Heart right ventricle (tissue), 16 donors: Measurements from ENCODE around the gene CDKAL1. TPM values are rescaled to one million over a fixed set of nuclear protein-coding genes. Genes with fewer than 3 reads are reported as not detected.

Experiments used
- ATAC-seq, 8 donors: fragments of 200-7000 bp; cut with Tn5 transposase; one replicate each; pipeline ENCODE4 v1.9.1; 2020; ENCODE audit warnings: mild to moderate bottlenecking in 8 of 8, moderate library complexity in 8 of 8, moderate number of reproducible peaks in 1 of 8
- DNase-seq, 2 donors: peaks; one replicate each; pipeline ENCODE4 v3.0.0-alpha.2; 2020
- H3K27ac ChIP-seq, 10 donors: fragments of 200-600 bp; sonication (generic) in 2 of 10; one replicate each; pipeline versions ENCODE4 v1.5.0 to v1.8.0; 2020 to 2022; ENCODE audit warnings: mild to moderate bottlenecking in 3 of 10
- H3K27me3 ChIP-seq, 7 donors: fragments of 200-600 bp; one replicate each; pipeline ENCODE4 v1.8.0; 2021 to 2022; ENCODE audit warnings: mild to moderate bottlenecking in 2 of 7
- H3K36me3 ChIP-seq, 9 donors: fragments of 200-600 bp; sonication (generic) in 1 of 9; one replicate each; pipeline versions ENCODE4 v1.5.0 to v1.8.0; 2020 to 2022; ENCODE audit warnings: mild to moderate bottlenecking in 2 of 9
- H3K4me1 ChIP-seq, 9 donors: fragments of 200-600 bp; sonication (generic) in 1 of 9; one replicate each; pipeline versions ENCODE4 v1.5.0 to v1.8.0; 2020 to 2022; ENCODE audit warnings: mild to moderate bottlenecking in 4 of 9
- H3K4me3 ChIP-seq, 10 donors: fragments of 200-600 bp; sonication (generic) in 2 of 10; one replicate each; pipeline versions ENCODE4 v1.5.0 to v1.8.0; 2020 to 2022; ENCODE audit warnings: mild to moderate bottlenecking in 7 of 10, moderate library complexity in 2 of 10
- H3K9me3 ChIP-seq, 11 donors: fragments of 200-600 bp in 10 of 11; sonication (generic) in 2 of 11; one replicate each; pipeline versions ENCODE4 v1.5.0 to v1.8.0; 2013 to 2022; ENCODE audit warnings: mild to moderate bottlenecking in 2 of 11, control low read depth in 1 of 11, moderate library complexity in 1 of 11
- WGBS, 2 donors: extraction: QIAGEN DNeasy Blood & Tissue Kit; methylation state at CpG; one replicate each; pipeline ENCODE4 v1.1.7; 2013; ENCODE audit warnings: inconsistent platforms in 1 of 2; 5-methylcytosine and 5-hydroxymethylcytosine counted together
- intact Hi-C, 10 donors: fragments of 100-400 bp; cut with DNase I; formaldehyde crosslinking; loops; one replicate each; pipeline versions ENCODE4 v1.11.1 to v1.14.2; 2022
- polyA plus RNA-seq, 2 donors: library from polyadenylated mRNA; stranded (reverse); fragments of 200-250 nt; gene quantifications; one replicate each; pipeline ENCODE4 v1.2.3, GENCODE V29; 2013
- total RNA-seq, 10 donors: library from RNA; stranded (reverse); fragmentation: NEBNext Ultra II Directional in 3 of 10; extraction: Animal tissue kit (Norgen Biotek cat#: 25700) in 3 of 10; gene quantifications; one replicate each; pipeline versions ENCODE4 v1.2.1 to v1.2.4, GENCODE V29; 2021 to 2023
- TF ChIP-seq, protein P1 (sequence below), 9 donors: fragments of 200-600 bp; sonication (generic) in 2 of 9; IDR thresholded peaks; one replicate each; pipeline versions ENCODE4 v1.5.0 to v1.8.0; 2021 to 2022; ENCODE audit warnings: antibody characterized with exemption in 9 of 9, mild to moderate bottlenecking in 5 of 9, moderate library complexity in 1 of 9
- donor health status: Arrhythmogenic right ventricular cardiomyopathy.
- donor health status: ischemic (EF 13 %, LVEDD 7.1; RV severe dilation, severe dysfunction).
- donor health status: healthy with polysubstance abuse.
- donor health status: DM: no; HTN: yes; CAD: no.
- donor health status: DM: no; HTN: no; CAD: no.
- donor health status: ischemic (EF 25% LVEDD 6.9; RV normal size, moderate dysfunction).
- donor health status: ischemic (EF 25% LVEDD 5.7; RV mildly dilated, moderate dysfunction).
- donor health status: healthy.
- donor health status: DM: yes; HTN: yes; CAD: no.
- donor health status: Ischemic cardiomyopathy.
- donor health status: ischemic (EF 35%, LVEDD 5.7; RV mildly dilated, moderate dysfunction).
- donor health status: nonischemic (EF 11% LVEDD 7.7; RV severe dilation, severe dysfunction).
- donor health status: DM: yes; HTN: yes; CAD: no.
- donor health status: PGD.
- donor health status: ischemic (EF 29% LVEDD 5.4; RV normal size, mild dysfunction).
- donor health status: nonischemic (EF 23%, LVEDD 6.1; RV moderate dilation, normal function).

The CDKAL1 gene
- total and polyA plus RNA-seq, 12 donors, result 3.2 to 14.0 (median 10.6) TPM

DNA sequence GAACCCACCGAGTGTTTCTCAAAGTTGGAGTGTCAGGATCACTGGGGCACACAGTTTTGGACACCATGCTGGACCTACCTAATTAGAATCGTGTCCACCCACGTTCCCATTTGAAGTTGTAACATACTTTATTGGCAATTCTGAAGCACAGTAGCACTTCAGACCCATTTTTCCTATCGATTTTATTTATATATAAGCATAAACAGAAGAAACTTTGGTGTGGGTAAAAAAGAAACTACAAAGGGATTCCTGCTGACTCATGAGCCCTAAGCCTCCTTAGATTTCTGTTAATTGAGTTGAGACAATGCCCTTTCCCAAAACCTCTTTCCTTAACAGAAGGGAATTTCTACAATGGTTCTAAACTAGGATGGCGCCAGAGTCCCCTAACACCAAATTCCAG is 398.0 kb downstream of the CDKAL1 start:
- Histone ChIP-seq H3K27me3 (no peaks in the 10 kb centered on the region), H3K27ac (no peak overlapping the region), H3K4me1 (no peaks in the 10 kb centered on the region), H3K36me3 (no peaks in the 10 kb centered on the region), H3K4me3 (no peak overlapping the region), H3K9me3 (no peaks in the 10 kb centered on the region)
- WGBS, 2 donors, result 95 to 96% methylated on average over 5 of the region's 5 CpGs
- DNase-seq (no peak), ATAC-seq (no peak)
- TF ChIP-seq, protein P1, sequence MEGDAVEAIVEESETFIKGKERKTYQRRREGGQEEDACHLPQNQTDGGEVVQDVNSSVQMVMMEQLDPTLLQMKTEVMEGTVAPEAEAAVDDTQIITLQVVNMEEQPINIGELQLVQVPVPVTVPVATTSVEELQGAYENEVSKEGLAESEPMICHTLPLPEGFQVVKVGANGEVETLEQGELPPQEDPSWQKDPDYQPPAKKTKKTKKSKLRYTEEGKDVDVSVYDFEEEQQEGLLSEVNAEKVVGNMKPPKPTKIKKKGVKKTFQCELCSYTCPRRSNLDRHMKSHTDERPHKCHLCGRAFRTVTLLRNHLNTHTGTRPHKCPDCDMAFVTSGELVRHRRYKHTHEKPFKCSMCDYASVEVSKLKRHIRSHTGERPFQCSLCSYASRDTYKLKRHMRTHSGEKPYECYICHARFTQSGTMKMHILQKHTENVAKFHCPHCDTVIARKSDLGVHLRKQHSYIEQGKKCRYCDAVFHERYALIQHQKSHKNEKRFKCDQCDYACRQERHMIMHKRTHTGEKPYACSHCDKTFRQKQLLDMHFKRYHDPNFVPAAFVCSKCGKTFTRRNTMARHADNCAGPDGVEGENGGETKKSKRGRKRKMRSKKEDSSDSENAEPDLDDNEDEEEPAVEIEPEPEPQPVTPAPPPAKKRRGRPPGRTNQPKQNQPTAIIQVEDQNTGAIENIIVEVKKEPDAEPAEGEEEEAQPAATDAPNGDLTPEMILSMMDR (IDR thresholded peaks at IDR 0.05), result no peak
- intact Hi-C loops, result no loop called here

DNA sequence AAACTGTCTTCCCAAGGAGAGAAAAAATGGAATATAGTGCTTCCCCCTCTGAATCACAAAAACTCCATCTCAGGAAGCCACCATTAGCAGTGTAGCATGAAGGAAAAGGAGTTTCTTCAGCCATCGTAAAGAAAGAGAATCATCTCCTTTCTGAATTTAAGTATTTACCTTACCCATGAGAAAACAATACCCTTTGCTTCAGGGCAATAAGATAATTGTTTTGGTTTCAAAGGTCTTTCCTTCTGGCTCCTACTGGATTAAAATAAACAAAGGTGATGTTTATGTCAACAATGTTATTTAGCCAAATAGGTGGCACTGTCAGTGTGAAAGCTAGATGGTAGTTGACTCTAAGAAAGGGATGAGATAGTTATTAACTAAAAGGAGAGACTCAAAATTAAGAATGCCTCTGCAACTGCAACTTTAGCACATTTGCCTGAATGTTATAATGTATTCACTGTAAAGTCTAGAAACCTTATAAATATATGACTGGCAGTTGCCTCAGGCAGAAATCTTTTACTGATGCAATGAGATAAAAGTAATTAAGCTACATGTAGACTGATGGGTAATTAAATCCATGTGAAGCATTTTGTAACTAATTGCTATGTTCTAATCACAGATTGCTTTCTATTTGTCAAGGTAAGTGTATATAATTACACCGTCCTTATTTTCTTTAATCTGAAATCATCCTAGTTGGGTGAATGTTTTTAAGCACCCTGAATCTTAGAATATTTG is 399.0 kb downstream of the CDKAL1 start:
- DNase-seq (no peak), ATAC-seq (no peak)
- intact Hi-C loops, result no loop called here
- Histone ChIP-seq H3K4me1 (no peaks in the 10 kb centered on the region), H3K4me3 (no peak overlapping the region), H3K36me3 (no peaks in the 10 kb centered on the region), H3K9me3 (no peaks in the 10 kb centered on the region), H3K27me3 (no peaks in the 10 kb centered on the region), H3K27ac (no peak overlapping the region)
- WGBS, 2 donors, result 85 to 95% methylated on average over 2 of the region's 2 CpGs
- TF ChIP-seq, protein P1 (IDR thresholded peaks at IDR 0.05), result no peak

DNA sequence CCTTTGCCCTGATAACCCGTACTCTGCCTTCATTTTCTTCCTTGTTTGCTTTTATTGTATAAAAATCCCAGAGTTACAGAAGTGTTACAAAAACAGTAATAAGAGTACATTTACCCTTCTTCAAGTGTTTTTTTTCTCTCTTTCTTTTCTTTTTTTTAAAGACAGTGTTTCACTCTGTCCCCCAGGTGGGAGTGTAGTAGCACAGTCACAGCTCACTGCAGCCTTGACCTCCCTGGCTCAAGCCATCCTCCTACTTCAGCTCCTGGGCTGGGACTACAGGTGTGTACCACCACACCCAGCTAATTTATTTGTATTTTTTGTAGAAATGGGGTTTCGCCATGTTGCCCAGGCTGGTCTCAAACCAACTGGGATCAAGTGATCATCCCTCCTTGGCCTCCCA is 402.7 kb downstream of the CDKAL1 start:
- Histone ChIP-seq H3K36me3 (no peaks in the 10 kb centered on the region), H3K4me1 (no peaks in the 10 kb centered on the region), H3K9me3 (peaks cover 0 to 6% (median 0%) of the 10 kb centered on the region in 11 donors), H3K27ac (no peak overlapping the region), H3K4me3 (no peak overlapping the region), H3K27me3 (no peaks in the 10 kb centered on the region)
- WGBS, 2 donors, result 99 to 100% methylated on average over 2 of the region's 2 CpGs
- intact Hi-C loops, result no loop called here
- ATAC-seq (no peak), DNase-seq (no peak)
- TF ChIP-seq, protein P1 (IDR thresholded peaks at IDR 0.05), result no peak

DNA sequence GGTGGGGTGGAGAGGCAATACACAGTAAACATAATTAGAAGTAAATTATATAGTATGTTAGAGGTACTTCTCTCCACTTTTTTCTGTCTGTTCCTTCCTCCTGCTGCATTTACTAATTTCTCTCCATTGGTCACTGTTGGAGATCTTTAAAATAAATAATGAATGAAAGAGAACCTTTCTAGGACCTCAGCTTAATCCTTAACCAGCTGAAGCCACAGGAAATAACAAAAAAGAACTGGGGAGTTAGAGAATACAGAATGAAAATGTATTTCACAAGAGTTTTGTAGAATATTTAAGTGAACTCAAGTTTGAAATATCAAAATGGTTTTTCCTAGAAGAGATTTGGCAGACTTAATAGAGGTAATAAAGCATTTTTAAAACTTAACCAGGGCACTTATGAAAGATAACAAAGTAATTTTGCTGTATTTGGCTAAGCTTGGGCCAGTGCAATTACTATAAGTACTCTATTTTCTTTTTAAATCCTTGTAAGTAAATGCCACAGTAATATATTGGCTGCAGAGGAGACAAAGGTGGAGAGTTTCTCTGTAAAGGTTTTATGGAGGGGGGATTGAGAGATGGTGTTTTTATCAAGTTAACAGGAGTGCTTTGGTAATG is 405.0 kb downstream of the CDKAL1 start:
- intact Hi-C loops, result no loop called here
- no peak for ATAC-seq

More for the DNA sequence above, 405.0 kb downstream of the CDKAL1 start:
- Histone ChIP-seq H3K27me3 (no peaks in the 10 kb centered on the region), H3K4me1 (no peaks in the 10 kb centered on the region), H3K27ac (no peak overlapping the region), H3K36me3 (no peaks in the 10 kb centered on the region), H3K4me3 (no peak overlapping the region), H3K9me3 (peaks cover 0 to 25% (median 0%) of the 10 kb centered on the region in 11 donors)
- TF ChIP-seq, protein P1 (IDR thresholded peaks at IDR 0.05), result no peak
- DNase-seq, result no peak
